HPDE6-E6E7 (cell line): ENCODE data around the gene FAM24A.
"Not testable (repeated sequence)": the region's sequence is repeated elsewhere in the genome, so short reads cannot be mapped to it uniquely, and the experiment has no call there.

Source experiments
- DNase-seq: peaks from one replicate; pipeline ENCODE4 v3.0.0; 2011; ENCODE audit warnings: missing footprints; ENCODE audit errors: extremely low spot score

The FAM24A gene, protein sequence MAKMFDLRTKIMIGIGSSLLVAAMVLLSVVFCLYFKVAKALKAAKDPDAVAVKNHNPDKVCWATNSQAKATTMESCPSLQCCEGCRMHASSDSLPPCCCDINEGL

DNA sequence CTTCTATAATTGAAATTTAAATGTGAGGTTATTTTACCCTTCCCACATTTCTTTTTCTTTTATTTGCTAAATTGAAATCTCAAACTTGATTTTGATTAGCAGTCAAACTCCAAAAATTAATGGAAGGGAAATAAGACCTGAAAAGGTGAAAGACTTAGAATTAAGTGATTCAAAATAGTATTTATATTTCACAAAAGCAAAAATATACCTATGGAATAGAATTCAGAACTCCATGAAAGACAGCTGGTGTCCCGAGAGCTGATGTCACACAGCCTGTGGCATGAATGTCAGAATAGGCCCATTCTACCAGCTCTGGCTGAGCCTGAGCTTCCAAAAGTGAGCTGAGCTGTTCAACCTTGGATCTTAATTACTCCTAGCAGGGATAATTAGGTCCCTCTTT is at the start of gene FAM24A:
TSS of gene FAM24A (plus strand) at position 301 of the 400 bp plus-strand sequence. CDS start 1,025 bp downstream, outside the sequence.
- no peak for DNase-seq

DNA sequence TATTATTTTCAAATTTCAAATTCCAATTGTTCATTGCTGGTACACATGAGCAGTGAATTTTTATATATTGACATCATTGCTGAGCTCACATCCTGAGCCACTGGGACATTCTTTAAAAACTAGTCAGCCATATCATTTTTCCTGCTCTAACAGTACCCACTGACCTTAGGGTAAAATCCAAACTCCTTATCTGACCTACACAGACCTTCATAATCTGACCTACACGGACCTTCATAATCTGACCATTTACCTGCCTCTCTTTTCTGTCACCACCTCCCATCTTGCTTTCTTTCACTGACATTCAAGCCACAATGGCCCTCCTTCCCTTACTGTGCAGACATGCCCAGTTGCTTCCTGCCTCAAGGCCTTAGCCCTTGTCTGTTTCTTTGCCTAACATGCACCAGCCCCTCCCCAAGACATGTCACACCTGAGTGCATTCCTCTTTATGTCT is 48.7 kb upstream of the FAM24A start:
- peak; percentile 34 for DNase-seq

DNA sequence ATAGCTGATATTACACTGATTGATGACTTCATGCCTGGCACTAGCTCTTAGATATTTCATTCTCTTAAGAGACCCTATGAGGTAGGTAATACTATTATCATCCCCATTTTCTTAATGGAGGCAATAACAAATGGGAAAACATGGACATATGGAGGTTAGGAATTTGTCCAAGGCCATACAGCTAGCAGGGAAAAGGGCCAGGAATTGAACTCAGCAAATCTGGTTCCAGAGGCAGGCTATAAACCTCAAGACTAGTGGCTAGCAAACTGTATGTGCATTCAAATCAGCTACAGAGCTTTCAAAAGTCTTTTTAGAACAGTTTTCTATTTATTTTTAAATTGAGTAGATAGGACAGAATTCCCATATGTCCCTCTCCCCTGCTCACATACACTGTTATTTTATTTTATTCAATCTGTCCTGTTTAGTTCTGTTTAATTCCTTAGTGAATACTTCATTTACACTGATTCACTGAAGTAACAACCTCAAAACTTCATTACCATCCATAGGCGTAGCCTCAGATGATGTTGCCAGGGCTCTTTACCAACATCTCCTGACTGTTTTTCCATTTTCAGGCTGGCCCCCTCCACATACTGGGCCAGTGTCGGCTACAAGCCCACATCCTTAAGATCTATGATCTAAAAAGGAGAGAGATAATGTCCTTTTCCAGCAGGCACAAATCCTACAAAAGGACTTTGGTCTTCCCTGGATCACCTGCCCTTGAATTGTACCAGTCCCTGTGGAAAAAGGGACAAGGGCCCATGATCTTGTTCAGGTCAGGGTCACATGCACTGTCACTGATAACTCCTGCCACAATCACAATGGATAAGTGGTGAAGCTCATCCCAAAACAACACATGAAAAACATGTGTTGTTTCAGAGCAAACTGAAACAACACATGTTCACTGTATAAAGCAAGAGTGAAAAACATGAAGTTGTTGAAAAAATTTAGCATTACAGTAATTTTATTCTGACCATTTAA is 46.9 kb upstream of the FAM24A start:
- DNase-seq: no peak

DNA sequence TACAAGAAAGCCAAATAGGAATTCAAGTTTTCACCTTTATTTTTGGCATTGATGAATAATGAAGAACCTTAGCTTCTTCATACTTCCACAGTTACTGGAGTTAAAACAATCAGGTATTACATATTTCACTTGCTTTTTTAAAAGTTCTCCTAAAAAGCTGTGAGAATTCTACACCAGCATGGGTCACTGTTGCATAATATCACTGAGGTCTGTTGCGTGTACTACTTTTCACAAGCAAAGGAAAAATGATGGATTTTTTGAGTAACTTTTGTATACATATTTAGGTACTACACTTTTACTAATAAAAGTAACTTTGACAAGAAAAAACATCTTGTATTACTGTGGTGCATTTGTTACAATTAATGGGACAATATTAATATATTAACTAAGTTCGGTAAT is 46.2 kb upstream of the FAM24A start:
- DNase-seq: no peak

DNA sequence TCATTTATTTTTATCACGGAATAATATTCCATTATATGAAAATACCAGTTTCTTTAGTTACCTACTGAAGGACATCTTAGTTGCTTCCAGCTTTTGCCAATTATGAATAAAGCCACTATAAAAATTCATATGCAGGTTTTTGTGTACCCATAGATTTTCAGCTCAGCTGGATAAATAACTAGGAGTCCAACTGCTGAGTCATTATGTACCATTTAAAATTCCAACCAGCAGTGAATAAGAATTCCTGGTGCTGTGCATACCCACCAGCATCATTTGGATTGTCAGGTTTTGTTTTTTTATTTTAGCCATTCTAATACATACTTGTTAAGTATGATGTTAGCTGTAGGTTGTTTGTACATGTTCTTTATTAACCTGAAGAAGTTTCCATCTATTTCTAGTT is 45.5 kb upstream of the FAM24A start:
- DNase-seq: no peak

DNA sequence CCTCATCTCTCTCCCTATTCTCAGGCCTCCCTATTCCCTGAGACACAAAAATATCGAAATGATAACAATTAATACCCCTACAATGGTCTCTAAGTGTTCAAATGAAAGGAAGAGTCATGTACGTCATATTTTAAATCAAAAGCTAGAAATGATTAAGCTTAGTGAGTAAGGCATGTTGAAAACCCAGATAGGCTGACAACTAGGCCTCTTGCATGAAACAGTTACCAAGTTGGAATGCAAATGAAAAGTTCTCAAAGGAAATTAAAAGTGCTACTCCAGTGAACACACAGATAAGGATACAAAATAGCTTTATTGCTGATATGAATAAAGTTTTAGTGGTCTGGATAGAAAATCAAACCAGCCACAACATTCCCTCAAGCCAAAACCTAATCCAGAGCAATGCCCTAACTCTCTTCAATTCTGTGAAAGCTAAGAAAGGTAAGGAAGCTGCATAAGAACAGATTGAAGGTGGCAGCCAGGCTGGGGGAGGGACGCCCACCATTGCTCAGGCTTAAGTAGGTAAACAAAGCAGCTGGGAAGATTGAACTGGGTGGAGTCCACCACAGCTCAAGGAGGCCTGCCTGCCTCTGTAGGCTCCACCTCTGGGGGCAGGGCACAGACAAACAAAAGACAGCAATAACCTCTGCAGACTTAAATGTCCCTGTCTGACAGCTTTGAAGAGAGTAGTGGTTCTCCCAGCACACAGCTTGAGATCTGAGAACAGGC is 43.5 kb upstream of the FAM24A start:
- not testable (repeated sequence) for DNase-seq

DNA sequence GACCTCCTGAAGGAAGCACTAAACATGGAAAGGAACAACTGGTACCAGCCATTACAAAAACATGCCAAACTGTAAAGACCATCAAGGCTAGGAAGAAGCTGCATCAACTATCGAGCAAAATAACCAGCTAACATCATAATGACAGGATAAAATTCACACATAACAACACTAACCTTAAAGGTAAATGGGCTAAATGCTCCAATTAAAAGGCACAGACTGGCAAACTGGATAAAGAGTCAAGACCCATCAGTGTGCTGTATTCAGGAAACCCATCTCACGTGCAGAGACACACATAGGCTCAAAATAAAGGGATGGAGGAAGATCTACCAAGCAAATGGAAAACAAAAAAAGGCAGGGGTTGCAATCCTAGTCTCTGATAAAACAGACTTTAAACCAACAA is 41.6 kb upstream of the FAM24A start:
- not testable (repeated sequence) for DNase-seq

DNA sequence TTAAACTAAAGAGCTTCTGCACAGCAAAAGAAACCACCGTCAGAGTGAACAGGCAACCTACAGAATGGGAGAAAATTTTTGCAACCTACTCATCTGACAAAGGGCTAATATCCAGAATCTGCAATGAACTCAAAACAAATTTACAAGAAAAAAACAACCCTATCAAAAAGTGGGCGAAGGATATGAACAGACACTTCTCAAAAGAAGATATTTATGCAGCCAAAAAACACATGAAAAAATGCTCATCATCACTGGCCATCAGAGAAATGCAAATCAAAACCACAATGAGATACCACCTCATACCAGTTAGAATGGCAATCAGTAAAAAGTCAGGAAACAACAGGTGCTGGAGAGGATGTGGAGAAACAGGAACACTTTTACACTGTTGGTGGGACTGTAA is 38.5 kb upstream of the FAM24A start:
- not testable (repeated sequence) for DNase-seq

DNA sequence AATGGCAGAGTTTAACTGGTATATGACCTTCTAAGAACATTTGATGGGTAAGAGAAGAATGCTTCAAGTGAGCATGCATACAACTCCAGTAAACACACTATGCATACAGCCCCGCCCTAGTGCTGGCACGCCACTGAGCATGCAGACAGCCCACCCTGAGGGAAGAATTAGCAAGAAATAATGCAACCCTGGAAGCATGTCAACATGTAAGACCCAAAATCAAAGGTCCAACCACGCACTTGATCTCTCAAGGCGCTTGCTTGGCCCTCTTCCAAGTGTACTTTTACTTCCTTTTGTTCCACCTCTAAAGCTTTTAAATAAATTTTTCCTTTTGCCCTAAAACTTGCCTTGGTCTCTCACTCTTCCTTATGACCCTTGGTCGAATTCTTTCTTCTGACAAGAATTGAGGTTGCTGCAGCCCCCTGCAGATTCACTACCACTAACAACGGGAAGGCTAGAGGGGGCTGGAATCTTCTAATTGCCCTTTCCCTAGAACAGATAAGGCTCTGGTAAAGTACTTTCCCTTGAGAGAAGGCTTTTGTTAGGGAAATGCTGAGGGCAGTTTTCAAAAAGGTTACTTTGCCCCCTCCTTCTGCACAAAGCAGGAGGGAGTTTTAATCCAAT is 34.5 kb upstream of the FAM24A start:
- no peak for DNase-seq

DNA sequence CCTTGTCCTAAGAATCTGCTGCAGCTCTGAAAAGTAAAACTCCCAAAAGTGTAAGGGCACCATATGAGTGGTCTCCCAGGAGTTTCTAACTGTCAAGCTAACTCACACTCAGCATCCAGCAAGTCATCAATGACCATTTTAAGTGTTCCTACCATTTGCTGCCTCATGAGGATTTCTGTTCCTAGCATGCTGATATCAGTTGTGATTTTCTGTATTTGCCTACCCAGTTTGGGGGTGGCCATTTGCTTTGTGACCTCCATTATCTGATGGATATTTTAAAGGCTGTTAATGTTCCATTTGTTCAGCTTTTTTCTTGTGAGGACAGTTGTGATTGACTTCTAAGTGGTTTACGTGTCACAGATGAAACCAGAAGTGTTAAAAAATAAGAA is 33.9 kb upstream of the FAM24A start:
- DNase-seq: no peak

DNA sequence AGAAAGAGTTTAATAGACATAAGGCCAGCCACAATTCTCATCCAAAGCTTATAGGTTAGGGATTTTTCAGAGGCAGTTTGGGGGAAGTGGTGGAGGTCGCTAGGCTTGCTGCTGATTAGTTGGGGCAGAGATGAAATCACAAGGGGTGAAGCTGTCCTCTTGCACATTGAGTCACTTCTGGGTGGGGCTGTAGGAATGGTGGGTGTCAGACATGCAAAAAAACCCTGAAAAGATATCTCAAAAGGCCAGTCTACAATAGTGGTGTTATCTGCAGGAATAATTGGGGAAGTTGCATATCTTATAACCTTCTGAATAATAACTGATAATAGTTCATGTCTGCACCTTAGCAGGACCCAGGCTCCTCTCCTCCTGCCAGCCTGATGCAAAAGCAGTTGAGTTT is 33.1 kb upstream of the FAM24A start:
- DNase-seq: no peak

DNA sequence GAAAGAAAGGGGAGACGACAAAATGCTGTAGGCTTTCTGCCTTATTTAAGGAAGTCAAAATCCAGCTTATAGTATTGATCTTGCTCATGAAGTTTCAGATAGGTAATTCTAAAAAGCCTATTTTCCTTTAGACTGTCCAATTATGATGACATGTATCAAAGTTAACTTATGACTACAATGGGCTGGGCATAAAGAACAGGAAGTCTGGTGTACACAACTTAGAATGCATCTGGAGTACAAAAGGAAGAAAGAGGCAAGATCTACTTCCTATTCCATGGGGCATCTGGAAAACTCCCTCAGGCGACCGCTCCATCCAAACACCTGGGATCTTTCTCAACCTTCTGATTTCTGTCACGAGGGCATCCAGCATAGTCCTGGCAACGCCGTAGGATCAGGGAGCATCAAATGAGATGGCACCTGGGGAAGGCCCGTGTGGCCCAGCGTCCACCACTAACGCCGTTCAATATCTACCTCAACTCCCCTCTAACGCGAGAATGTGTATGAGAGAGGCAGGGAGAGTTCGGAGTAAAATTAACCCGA is 31.5 kb upstream of the FAM24A start:
- DNase-seq: peak; percentile 14

DNA sequence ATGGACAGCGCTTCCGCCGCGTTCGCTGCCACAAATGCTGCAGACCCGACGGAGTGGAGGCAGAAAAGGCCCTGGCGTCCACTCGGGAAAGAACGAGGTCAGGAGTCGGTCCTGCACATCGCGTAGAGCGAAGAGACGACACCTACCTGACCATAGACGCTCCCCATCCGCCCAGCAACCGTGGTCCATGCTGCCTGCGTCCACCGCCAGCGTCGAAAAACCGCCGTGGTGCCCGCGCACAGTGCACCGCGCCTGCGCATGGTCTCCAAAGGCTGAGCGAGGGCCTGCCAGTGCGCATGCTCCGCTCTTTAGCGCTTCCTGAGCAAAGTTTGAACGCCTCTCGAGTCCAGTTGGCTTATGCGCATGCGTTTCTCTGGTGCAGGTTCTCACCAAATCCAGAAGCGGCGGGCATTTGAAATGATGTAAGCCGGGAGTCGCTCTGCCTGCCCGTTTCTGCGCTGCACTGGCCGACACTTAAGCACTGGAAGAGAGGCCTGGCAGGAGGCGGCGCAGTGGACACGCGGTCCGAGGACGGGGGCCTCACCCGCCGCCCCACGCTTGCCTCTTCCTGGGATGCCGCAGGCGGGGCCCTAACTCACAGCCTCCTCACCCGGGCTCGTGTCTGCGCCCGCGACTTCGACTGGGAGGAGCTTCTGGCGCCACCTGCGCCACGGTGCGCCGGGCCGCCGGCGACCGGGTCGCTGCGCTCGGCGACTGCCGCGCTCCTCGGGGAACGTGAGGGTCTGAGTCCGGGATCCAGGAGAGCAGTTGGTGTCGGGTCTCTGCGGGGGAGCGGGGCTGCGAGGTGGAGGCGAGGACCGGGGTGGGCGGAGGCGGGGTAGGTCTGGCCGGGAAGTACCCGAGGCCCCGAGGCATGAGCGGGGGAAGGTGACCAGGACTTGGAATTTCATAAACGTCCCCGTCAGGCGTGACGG is 30.8 kb upstream of the FAM24A start, which contains the start of gene FAM24B:
TSS of gene FAM24B (minus strand) at position 243 of the 935 bp plus-strand sequence. CDS start 29,066 bp downstream, outside the sequence.
- DNase-seq: peak; percentile 93

DNA sequence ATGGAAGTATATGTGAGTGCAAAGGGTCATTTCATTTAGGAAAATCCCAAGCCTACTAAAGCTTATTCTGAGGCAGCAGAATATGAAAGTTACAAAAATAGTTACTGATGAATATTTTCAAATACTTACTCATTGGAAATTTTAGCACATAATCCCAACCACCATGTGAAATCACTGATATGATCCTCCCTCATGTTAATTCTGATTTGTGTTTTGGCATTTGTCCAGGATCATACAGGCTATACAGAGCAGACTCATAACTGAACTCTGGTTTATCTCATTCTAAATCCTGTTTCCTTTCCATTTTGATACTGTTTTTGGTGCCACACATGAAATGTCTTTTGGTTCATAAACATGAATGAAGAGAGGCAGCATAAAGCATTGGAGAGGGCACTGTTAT is 27.6 kb upstream of the FAM24A start:
- no peak for DNase-seq

DNA sequence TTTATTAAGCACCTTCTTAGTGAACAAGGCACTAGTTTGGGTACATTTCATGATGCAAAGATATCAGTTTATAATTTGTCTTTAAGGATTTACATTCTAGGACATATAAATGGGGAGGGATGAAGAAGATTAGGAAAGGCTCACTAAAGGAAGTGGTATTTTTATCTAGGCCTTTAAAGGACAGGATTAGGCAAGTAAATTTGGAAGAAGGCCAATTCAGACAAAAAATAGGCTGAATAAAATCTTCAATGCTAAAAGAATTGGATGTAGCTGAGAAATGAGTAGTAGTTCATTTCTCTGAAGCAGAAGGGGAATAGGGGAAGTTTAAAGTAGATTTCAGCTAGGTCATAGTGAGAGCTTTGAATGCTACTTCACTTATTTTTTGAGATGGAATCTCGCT is 26.2 kb upstream of the FAM24A start:
- DNase-seq: no peak

DNA sequence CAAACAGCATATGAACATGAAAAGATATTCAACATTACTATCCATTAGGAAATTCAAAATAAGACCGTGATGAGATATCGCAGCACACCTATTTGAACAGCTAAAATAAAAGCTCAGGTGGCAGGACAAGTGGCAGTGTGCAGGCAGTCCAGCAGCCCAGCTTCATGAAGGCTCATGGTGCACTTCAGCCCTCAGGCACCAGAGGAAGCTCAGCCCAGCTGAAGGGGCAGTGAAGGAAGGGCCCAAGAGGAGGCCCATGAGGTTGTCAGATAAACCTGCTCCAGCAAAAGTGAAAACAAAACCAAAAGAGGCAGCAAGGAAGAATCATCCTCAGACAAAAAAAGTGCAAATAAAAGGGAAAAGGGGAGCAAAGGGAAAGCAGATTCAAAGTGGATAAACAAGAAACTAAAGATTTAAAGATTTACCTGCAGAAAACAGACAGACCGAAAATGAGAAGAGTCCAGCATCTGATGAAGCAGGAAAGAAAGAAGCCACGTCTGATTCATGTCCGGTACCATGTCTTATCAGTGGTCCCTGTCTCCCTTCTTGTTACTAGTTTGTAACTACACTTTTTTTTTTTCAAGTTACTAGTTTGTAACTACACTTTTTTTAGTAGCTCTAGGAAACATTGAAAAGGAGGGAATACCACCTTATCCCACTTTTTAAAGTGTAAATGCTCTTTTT is 16.0 kb upstream of the FAM24A start:
- DNase-seq: no peak

DNA sequence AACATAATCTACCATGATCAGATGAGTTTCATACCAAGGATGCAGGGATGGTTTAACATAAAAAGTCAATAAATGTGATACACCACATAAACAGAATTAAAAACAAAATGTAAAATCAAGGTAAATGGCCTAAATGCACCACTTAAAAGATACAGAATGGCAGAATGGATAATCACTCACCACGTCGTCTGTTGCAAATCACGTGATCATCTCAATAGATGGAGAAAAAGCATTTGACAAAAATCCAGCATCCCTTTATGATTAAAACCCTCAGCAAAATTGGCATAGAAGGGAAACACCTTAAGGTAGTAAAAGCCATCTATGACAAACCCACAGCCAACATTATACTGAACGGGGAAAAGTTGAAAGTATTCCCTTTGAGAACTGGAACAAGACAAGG is 6.5 kb upstream of the FAM24A start:
- DNase-seq: not testable (repeated sequence)

DNA sequence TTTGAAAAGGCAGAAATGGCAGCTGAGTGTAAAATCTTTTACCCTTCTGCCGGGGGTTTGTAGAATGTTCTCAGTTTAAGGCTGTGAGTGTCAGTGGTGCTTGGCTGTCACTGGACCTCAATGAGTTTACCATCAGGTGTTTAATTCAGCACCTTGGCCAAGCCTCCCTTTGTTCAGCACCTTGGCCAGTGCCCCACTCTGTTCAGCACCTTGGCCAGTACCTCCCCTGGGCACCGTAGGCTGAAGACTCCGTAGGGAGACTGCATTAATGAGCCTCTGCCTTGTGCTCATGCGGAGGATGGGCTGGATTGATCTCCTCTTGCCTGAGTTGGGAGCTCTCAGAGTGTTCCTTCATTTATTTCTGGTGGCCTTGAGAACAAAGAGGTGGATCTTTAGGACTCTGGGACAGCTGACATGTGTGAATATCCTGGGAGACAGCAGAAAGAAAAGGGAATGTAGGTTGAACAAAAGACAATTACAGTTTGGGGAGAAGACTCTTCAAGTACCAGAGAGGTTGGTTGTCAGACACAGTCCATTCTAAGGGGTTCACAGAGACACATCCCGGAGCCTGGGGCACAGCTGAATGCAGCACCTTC is 1.6 kb downstream of the FAM24A start:
- peak; percentile 54 for DNase-seq

DNA sequence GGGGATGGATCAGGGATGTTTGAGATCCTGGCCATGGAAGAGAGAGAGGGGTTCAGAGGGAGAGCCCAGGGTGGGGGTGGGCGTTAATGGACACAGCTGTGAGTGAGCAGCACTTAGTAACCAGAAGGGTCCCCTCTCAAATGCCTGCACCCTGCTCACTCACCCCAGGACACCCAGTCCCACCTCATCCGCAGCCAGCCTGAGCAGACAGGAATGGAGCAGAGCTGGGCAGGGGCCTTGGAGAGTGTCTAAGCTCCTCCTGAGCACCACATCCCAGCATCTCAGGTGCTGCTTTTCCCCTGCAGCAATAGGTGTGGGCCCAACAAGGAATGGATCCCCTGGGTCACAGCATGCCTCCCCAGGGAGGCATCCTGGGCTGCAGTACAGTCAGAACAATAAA is 5.3 kb downstream of the FAM24A start:
- no peak for DNase-seq
